Gastrocnemius medialis (tissue), 4 donors: ENCODE measurements around the gene ANKMY1. TPM values are rescaled to one million over a fixed set of nuclear protein-coding genes. Genes with fewer than 3 reads are reported as not detected.
"Not testable (repeated sequence)": the region's sequence is repeated elsewhere in the genome, so short reads cannot be mapped to it uniquely, and the experiment has no call there.

Source experiments
- ATAC-seq, 2 donors: fragments of 150-250 bp; one replicate each; pipeline ENCODE4 v1.9.1; 2016
- DNase-seq, 2 donors: peaks; one replicate each; pipeline ENCODE4 v3.0.0-alpha.2; 2019
- H3K27ac ChIP-seq, 4 donors: fragments of 200-600 bp; sonication (generic); 1 replicate in 1 of 4; 2 replicates in 3 of 4; pipeline ENCODE4 v1.5.1; 2016 to 2018; ENCODE audit warnings: mild to moderate bottlenecking in 2 of 4, moderate library complexity in 1 of 4
- H3K27me3 ChIP-seq, 3 donors: fragments of 200-600 bp; sonication (generic) in 2 of 3; 1 replicate in 1 of 3; 2 replicates in 2 of 3; pipeline versions ENCODE4 v1.5.1 to v1.6.0; 2016 to 2019; ENCODE audit warnings: mild to moderate bottlenecking in 1 of 3, moderate library complexity in 1 of 3
- H3K36me3 ChIP-seq, 2 donors: fragments of 200-600 bp; sonication (generic) in 1 of 2; one replicate each; pipeline ENCODE4 v1.5.1; 2017 to 2018
- H3K4me1 ChIP-seq, 2 donors: fragments of 200-600 bp; sonication (generic) in 1 of 2; one replicate each; pipeline ENCODE4 v1.5.1; 2016 to 2017; ENCODE audit warnings: mild to moderate bottlenecking in 2 of 2
- H3K4me3 ChIP-seq, 4 donors: fragments of 200-600 bp; sonication (generic) in 3 of 4; 1 replicate in 1 of 4; 2 replicates in 3 of 4; pipeline ENCODE4 v1.5.1; 2016 to 2019; ENCODE audit warnings: mild to moderate bottlenecking in 2 of 4
- H3K9me3 ChIP-seq, 3 donors: fragments of 200-600 bp; sonication (generic) in 2 of 3; 1 replicate in 1 of 3; 2 replicates in 2 of 3; pipeline ENCODE4 v1.5.1; 2016 to 2019
- CTCF ChIP-seq, 5 experiments: fragments of 450-650 bp in 3 of 5; fragments of 200-600 bp in 2 of 5; sonication (generic) in 2 of 5; IDR thresholded peaks in 4 of 5; conservative IDR thresholded peaks in 1 of 5; 1 replicate in 4 of 5; 2 replicates in 1 of 5; pipeline ENCODE4 v1.5.1; 2016 to 2019; ENCODE audit warnings: antibody characterized with exemption in 5 of 5, mild to moderate bottlenecking in 3 of 5, moderate library complexity in 3 of 5
- POLR2A ChIP-seq, 2 donors: fragments of 450-650 bp; IDR thresholded peaks; one replicate each; pipeline ENCODE4 v1.6.1; 2017; ENCODE audit warnings: antibody characterized with exemption in 2 of 2, mild to moderate bottlenecking in 2 of 2, moderate library complexity in 2 of 2
- in situ Hi-C, 4 donors: fragments of 200-750 bp; cut with MboI; loops; one replicate each; pipeline versions ENCODE4 v1.15.0 to v1.8.0; 2017; ENCODE audit warnings: low sequenced_read_pairs in 4 of 4
- intact Hi-C: fragments of 100-400 bp; cut with DNase I; formaldehyde crosslinking; loops from one replicate; pipeline ENCODE4 v1.15.1; 2023; ENCODE audit warnings: low total_unique reads
- total RNA-seq, 4 donors: library from RNA; depleted of rRNA; stranded (reverse); fragments of >200 nt; gene quantifications; one replicate each; pipeline versions ENCODE4 v1.1.0 to v1.2.3, GENCODE V29; 2016

Gene ANKMY1
- total RNA-seq, 4 donors from 2014 or later = 3.3 to 9.0 (median 5.6) TPM

GRCh38 chr2:240500561-240501423 is 57.0 kb downstream of the ANKMY1 start:
- Histone ChIP-seq H3K4me3 (no peak overlapping the region), H3K27me3 (no peaks in the 10 kb centered on the region), H3K4me1 (no peaks in the 10 kb centered on the region), H3K36me3 (peaks cover 0 to 9% of the 10 kb centered on the region in 2 donors), H3K27ac (no peak overlapping the region), H3K9me3 (no peaks in the 10 kb centered on the region)
- ATAC-seq (no peak), DNase-seq (no peak)
- intact Hi-C loops = no loop called here
- TF ChIP-seq POLR2A (IDR thresholded peaks at IDR 0.05) (no peak), CTCF (IDR thresholded peaks at IDR 0.05 in 4 of 5, conservative IDR thresholded peaks at IDR 0.05 in 1 of 5) (no peak)
- in situ Hi-C loops = loop anchor here in 3 of 4 donors (25.0 kb wide), 1 partner anchor 212 kb away; no protein-coding TSS in a partner anchor

- H3K9me3 ChIP-seq = no peaks in the 10 kb centered on the region
- H3K27me3 ChIP-seq = no peaks in the 10 kb centered on the region
- TF ChIP-seq CTCF (IDR thresholded peaks at IDR 0.05 in 4 of 5, conservative IDR thresholded peaks at IDR 0.05 in 1 of 5) (no peak), POLR2A (IDR thresholded peaks at IDR 0.05) (no peak)
- no peak overlapping the region for H3K27ac ChIP-seq
- in situ Hi-C loops (loop anchor here in 3 of 4 donors (25.0 kb wide), 1 partner anchor 213 kb away; no protein-coding TSS in a partner anchor), intact Hi-C loops (no loop called here)
- no peak overlapping the region for H3K4me3 ChIP-seq
- DNase-seq = no peak
- peaks cover 0 to 9% of the 10 kb centered on the region in 2 donors for H3K36me3 ChIP-seq
- no peak for ATAC-seq
- H3K4me1 ChIP-seq = no peaks in the 10 kb centered on the region
These were observed 58.2 kb downstream of the ANKMY1 start for GRCh38 chr2:240499309-240500301.

GRCh38 chr2:240498958-240499260 is 58.9 kb downstream of the ANKMY1 start:
- ATAC-seq (no peak), DNase-seq (no peak)
- TF ChIP-seq POLR2A (IDR thresholded peaks at IDR 0.05) (no peak), CTCF (IDR thresholded peaks at IDR 0.05 in 4 of 5, conservative IDR thresholded peaks at IDR 0.05 in 1 of 5) (no peak)
- in situ Hi-C loops (no loop called here), intact Hi-C loops (no loop called here)
- peaks cover 0 to 9% of the 10 kb centered on the region in 2 donors for H3K36me3 ChIP-seq
- H3K9me3 ChIP-seq = no peaks in the 10 kb centered on the region
- H3K27ac ChIP-seq = no peak overlapping the region
- H3K4me3 ChIP-seq = no peak overlapping the region
- no peaks in the 10 kb centered on the region for H3K27me3 ChIP-seq
- H3K4me1 ChIP-seq = no peaks in the 10 kb centered on the region

GRCh38 chr2:240498171-240498957 is 59.4 kb downstream of the ANKMY1 start:
- Histone ChIP-seq H3K4me3 (no peak overlapping the region), H3K27ac (no peak overlapping the region), H3K27me3 (no peaks in the 10 kb centered on the region), H3K36me3 (peaks cover 0 to 9% of the 10 kb centered on the region in 2 donors), H3K4me1 (no peaks in the 10 kb centered on the region), H3K9me3 (no peaks in the 10 kb centered on the region)
- intact Hi-C loops (no loop called here), in situ Hi-C loops (no loop called here)
- no peak for ATAC-seq
- TF ChIP-seq CTCF (IDR thresholded peaks at IDR 0.05 in 4 of 5, conservative IDR thresholded peaks at IDR 0.05 in 1 of 5) (no peak), POLR2A (IDR thresholded peaks at IDR 0.05) (no peak)
- DNase-seq = no peak

- H3K4me3 ChIP-seq, H3K27ac ChIP-seq, intact Hi-C loops, DNase-seq, H3K36me3 ChIP-seq, H3K27me3 ChIP-seq, ATAC-seq, in situ Hi-C loops, H3K9me3 ChIP-seq, H3K4me1 ChIP-seq: not testable (repeated sequence)
These were observed 60.7 kb downstream of the ANKMY1 start for GRCh38 chr2:240497082-240497481.
